Smooth muscle cell (in vitro differentiated cells): Measurements from ENCODE around the gene P2RX3. TPM values are rescaled to one million over a fixed set of nuclear protein-coding genes. Genes with fewer than 3 reads are reported as not detected.

ENCODE experiments used
- DNase-seq: peaks from one replicate; lab custom pipeline; 2025; ENCODE audit not compliant: unreplicated experiment; lab: John Stamatoyannopoulos, UW
- H2AFZ ChIP-seq: fragments of 200-600 bp; sonication (generic); 2 replicates; pipeline ENCODE4 v1.6.0; 2016; ENCODE audit warnings: antibody characterized with exemption, low read depth, mild to moderate bottlenecking
- H3F3A ChIP-seq: fragments of 200-600 bp; sonication (generic); 2 replicates; pipeline ENCODE4 v1.6.0; 2017; ENCODE audit warnings: antibody characterized with exemption, low read depth
- H3K27ac ChIP-seq: fragments of 200-600 bp; sonication (generic); 2 replicates; pipeline ENCODE4 v1.5.1; 2016; ENCODE audit warnings: low read depth, mild to moderate bottlenecking
- H3K27me3 ChIP-seq: fragments of 200-600 bp; sonication (generic); 2 replicates; pipeline ENCODE4 v1.6.1; 2016; ENCODE audit warnings: low read depth, mild to moderate bottlenecking
- H3K36me3 ChIP-seq: fragments of 200-600 bp; sonication (generic); 2 replicates; pipeline ENCODE4 v1.5.1; 2016; ENCODE audit warnings: low read depth
- H3K4me1 ChIP-seq: fragments of 200-600 bp; sonication (generic); 2 replicates; pipeline ENCODE4 v1.5.1; 2016; ENCODE audit warnings: low read depth
- H3K4me2 ChIP-seq: fragments of 200-600 bp; sonication (generic); 2 replicates; pipeline ENCODE4 v1.6.0; 2016; ENCODE audit warnings: mild to moderate bottlenecking
- H3K4me3 ChIP-seq: fragments of 200-600 bp; sonication (generic); 2 replicates; pipeline ENCODE4 v1.5.1; 2016; ENCODE audit warnings: mild to moderate bottlenecking
- H3K79me2 ChIP-seq: fragments of 200-600 bp; sonication (generic); 2 replicates; pipeline ENCODE4 v1.6.0; 2016; ENCODE audit warnings: low read depth, mild to moderate bottlenecking
- H3K9ac ChIP-seq: fragments of 200-600 bp; sonication (generic); 2 replicates; pipeline ENCODE4 v1.6.0; 2016; ENCODE audit warnings: low read depth
- H3K9me3 ChIP-seq: fragments of 200-600 bp; sonication (generic); replicated peaks from 2 replicates; pipeline ENCODE4 v1.5.1; 2016; ENCODE audit warnings: low read depth
- H4K20me1 ChIP-seq: fragments of 200-600 bp; sonication (generic); 2 replicates; pipeline ENCODE4 v1.6.0; 2016; ENCODE audit warnings: low read depth
- CTCF ChIP-seq: fragments of 200-600 bp; sonication (generic); IDR thresholded peaks from 2 replicates; pipeline ENCODE4 v1.5.1; 2017; ENCODE audit warnings: borderline replicate concordance, mild to moderate bottlenecking, antibody characterized with exemption; ENCODE audit not compliant: insufficient read depth, poor library complexity, severe bottlenecking
- WGBS: methylation state at CpG from one replicate; pipeline ENCODE4 v1.1.7; 2016; ENCODE audit warnings: low lambda C conversion rate; 5-methylcytosine and 5-hydroxymethylcytosine counted together
- polyA plus RNA-seq: library from polyadenylated mRNA; unstranded; fragments of >200 nt; fragmentation: Nextera tagmentation; extraction: Ambion mirVana; gene quantifications from 2 replicates; pipeline ENCODE4 v1.2.1, GENCODE V29; 2016
- total RNA-seq: library from RNA; depleted of rRNA; stranded (reverse); fragments of >200 nt; gene quantifications from 2 replicates; pipeline ENCODE4 v1.2.3, GENCODE V29; 2014

Gene P2RX3
- total and polyA plus RNA-seq, 2 experiments from 2014 or later, result 0.19 TPM; not detected in 1

DNA sequence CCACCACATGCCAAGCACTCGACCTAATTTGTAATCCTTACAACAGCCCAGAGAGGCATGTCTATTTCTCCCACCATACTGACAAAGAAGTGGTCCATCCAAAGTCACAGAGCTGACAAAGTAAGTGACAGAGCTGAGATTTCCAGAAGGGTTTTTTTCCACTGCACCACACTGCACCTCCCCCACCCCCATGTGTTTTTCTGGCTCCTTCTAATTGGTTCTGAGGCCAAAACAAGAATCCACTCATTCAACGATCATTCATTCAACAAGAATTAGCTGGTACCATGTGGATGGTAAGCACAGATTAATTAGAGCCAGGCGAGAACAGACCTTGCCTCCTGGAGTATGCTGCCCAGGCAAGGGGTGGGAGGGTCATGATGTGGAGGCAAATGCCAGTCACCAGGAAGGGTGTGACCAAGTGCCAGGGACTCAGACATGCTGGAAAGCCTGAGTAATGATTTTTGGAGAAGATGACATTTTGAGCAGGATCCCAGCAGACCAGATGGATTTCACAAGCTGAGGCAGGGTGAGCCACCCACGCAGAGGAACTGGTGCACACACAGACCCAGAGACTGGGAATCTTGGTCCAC lies 67.2 kb downstream of the P2RX3 start:
- WGBS, result 94% methylated on average over 4 of the region's 4 CpGs
- H4K20me1 ChIP-seq, result no peaks in the 10 kb centered on the region
- H3K4me3 ChIP-seq, result no peak overlapping the region
- no peak overlapping the region for H3K27ac ChIP-seq
- no peaks in the 10 kb centered on the region for H3F3A ChIP-seq
- H2AFZ ChIP-seq, result no peak overlapping the region
- no peaks in the 10 kb centered on the region for H3K9me3 ChIP-seq
- H3K27me3 ChIP-seq, result no peaks in the 10 kb centered on the region
- no peak overlapping the region for H3K4me2 ChIP-seq
- H3K79me2 ChIP-seq, result no peaks in the 10 kb centered on the region
- no peak for DNase-seq
- H3K4me1 ChIP-seq, result no peaks in the 10 kb centered on the region
- no peak for TF ChIP-seq CTCF
- no peak overlapping the region for H3K9ac ChIP-seq
- H3K36me3 ChIP-seq, result no peaks in the 10 kb centered on the region

DNA sequence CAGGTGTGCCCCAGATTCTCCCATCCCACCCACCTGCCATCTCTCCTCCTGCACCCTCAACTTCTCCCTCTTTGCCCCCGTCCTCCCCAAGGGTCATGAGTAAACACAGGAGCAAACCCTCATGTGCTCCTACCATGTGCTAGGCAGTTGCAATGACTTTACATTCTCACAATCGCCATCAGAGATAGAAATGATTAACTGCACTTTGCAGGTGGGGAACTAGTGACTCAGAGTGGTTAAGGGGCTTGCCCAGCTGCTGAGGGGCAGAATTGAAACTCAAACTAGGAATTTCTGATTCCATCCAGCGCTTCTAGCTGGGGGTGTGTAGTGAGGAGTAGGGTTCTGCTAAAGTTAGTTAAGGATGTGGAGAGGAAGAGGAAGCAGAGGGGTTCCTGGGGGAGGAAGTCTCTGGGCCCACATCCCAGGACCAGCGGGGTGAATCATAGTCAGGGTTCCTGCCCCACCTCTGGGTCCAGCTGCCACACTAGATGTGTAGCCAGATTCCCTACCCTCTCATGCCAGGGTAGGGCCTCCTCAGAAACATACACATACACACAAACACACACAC lies 68.3 kb downstream of the P2RX3 start:
- no peaks in the 10 kb centered on the region for H3K9me3 ChIP-seq
- H3K27me3 ChIP-seq, result no peaks in the 10 kb centered on the region
- no peaks in the 10 kb centered on the region for H3K36me3 ChIP-seq
- no peak for DNase-seq
- H3K4me2 ChIP-seq, result no peak overlapping the region
- H3K4me1 ChIP-seq, result no peaks in the 10 kb centered on the region
- H3K27ac ChIP-seq, result no peak overlapping the region
- no peak overlapping the region for H2AFZ ChIP-seq
- no peak for TF ChIP-seq CTCF
- no peaks in the 10 kb centered on the region for H3F3A ChIP-seq
- no peak overlapping the region for H3K9ac ChIP-seq
- 94% methylated on average over 3 of the region's 4 CpGs for WGBS
- H3K79me2 ChIP-seq, result no peaks in the 10 kb centered on the region
- H3K4me3 ChIP-seq, result no peak overlapping the region
- no peaks in the 10 kb centered on the region for H4K20me1 ChIP-seq

GRCh38 chr11:57407010-57407920 lies 69.1 kb downstream of the P2RX3 start:
- Histone ChIP-seq H3F3A (no peaks in the 10 kb centered on the region), H3K4me1 (no peaks in the 10 kb centered on the region), H3K27ac (no peak overlapping the region), H3K79me2 (no peaks in the 10 kb centered on the region), H3K27me3 (no peaks in the 10 kb centered on the region), H3K4me3 (no peak overlapping the region), H3K4me2 (no peak overlapping the region), H3K9me3 (no peaks in the 10 kb centered on the region), H3K9ac (no peak overlapping the region), H4K20me1 (no peaks in the 10 kb centered on the region), H2AFZ (no peak overlapping the region), H3K36me3 (no peaks in the 10 kb centered on the region)
- WGBS, result 90% methylated on average over 9 of the region's 9 CpGs
- DNase-seq, result no peak
- TF ChIP-seq CTCF, result no peak
